Panc1 (cell line): Measurements from ENCODE around the gene MAJIN.

Experiments
- POLR2AphosphoS5 ChIP-seq: IDR thresholded peaks from 2 replicates; pipeline ENCODE4 v1.6.1; 2012; ENCODE audit warnings: mild to moderate bottlenecking, low read depth, low read length, moderate library complexity
- SIN3A ChIP-seq: IDR thresholded peaks from 2 replicates; pipeline ENCODE4 v1.6.1; 2012; ENCODE audit warnings: low read depth, mild to moderate bottlenecking, low read length, moderate library complexity, borderline replicate concordance; ENCODE audit not compliant: insufficient read depth
- TCF7L2 ChIP-seq: IDR thresholded peaks from 2 replicates; pipeline ENCODE4 v1.6.1; 2011; ENCODE audit warnings: mild to moderate bottlenecking, low read depth, low read length, inconsistent platforms
- TF ChIP-seq, protein P1 (sequence below): fragments of 450-650 bp; IDR thresholded peaks from 2 replicates; pipeline ENCODE4 v1.5.1; 2017; ENCODE audit warnings: mild to moderate bottlenecking
- TF ChIP-seq, protein P2 (sequence below), 2 experiments: IDR thresholded peaks; 2 replicates each; pipeline ENCODE4 v1.6.1; 2011 to 2012; ENCODE audit warnings: low read depth in 2 of 2, control low read depth in 1 of 2, low read length in 1 of 2, mild to moderate bottlenecking in 1 of 2, moderate library complexity in 1 of 2; ENCODE audit not compliant: insufficient read depth in 1 of 2

DNA sequence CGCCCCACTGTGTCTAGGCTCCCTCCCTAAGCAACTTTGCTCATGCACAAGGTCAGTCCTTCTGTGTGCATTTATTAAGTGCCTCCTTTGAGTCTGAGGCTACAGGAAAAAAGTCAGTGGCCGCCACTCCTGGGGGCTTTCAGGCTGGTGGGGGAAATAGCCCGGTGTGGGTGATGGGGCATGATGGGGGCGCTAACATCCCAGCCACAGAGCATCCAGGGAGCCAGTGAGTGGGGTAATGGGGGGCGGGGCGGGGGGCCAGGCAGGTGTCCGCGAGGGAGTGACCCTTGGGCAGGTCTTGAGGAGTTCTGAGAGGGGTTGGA, 83.5 kb downstream of the MAJIN start:
- TF ChIP-seq, protein P1, sequence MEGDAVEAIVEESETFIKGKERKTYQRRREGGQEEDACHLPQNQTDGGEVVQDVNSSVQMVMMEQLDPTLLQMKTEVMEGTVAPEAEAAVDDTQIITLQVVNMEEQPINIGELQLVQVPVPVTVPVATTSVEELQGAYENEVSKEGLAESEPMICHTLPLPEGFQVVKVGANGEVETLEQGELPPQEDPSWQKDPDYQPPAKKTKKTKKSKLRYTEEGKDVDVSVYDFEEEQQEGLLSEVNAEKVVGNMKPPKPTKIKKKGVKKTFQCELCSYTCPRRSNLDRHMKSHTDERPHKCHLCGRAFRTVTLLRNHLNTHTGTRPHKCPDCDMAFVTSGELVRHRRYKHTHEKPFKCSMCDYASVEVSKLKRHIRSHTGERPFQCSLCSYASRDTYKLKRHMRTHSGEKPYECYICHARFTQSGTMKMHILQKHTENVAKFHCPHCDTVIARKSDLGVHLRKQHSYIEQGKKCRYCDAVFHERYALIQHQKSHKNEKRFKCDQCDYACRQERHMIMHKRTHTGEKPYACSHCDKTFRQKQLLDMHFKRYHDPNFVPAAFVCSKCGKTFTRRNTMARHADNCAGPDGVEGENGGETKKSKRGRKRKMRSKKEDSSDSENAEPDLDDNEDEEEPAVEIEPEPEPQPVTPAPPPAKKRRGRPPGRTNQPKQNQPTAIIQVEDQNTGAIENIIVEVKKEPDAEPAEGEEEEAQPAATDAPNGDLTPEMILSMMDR: no peak
- TF ChIP-seq POLR2AphosphoS5: no peak
- TF ChIP-seq, protein P2, sequence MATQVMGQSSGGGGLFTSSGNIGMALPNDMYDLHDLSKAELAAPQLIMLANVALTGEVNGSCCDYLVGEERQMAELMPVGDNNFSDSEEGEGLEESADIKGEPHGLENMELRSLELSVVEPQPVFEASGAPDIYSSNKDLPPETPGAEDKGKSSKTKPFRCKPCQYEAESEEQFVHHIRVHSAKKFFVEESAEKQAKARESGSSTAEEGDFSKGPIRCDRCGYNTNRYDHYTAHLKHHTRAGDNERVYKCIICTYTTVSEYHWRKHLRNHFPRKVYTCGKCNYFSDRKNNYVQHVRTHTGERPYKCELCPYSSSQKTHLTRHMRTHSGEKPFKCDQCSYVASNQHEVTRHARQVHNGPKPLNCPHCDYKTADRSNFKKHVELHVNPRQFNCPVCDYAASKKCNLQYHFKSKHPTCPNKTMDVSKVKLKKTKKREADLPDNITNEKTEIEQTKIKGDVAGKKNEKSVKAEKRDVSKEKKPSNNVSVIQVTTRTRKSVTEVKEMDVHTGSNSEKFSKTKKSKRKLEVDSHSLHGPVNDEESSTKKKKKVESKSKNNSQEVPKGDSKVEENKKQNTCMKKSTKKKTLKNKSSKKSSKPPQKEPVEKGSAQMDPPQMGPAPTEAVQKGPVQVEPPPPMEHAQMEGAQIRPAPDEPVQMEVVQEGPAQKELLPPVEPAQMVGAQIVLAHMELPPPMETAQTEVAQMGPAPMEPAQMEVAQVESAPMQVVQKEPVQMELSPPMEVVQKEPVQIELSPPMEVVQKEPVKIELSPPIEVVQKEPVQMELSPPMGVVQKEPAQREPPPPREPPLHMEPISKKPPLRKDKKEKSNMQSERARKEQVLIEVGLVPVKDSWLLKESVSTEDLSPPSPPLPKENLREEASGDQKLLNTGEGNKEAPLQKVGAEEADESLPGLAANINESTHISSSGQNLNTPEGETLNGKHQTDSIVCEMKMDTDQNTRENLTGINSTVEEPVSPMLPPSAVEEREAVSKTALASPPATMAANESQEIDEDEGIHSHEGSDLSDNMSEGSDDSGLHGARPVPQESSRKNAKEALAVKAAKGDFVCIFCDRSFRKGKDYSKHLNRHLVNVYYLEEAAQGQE (IDR thresholded peaks at IDR 0.05; ENCODE audit: insufficient read depth in 1 of 2, low read depth in 2 of 2, low read length in 1 of 2): no peak
- no peak for TF ChIP-seq TCF7L2
- TF ChIP-seq SIN3A: no peak
